ENCODE data around the gene PGS1.
"Not testable (repeated sequence)": the region's sequence is repeated elsewhere in the genome, so short reads cannot be mapped to it uniquely, and the experiment has no call there.

Gene PGS1

GRCh38 chr17:78378225-78379130 is at the start of gene PGS1:
TSS of gene PGS1 (plus strand) at chr17:78378649. CDS start at chr17:78378666, 17 bp downstream.
- DNase-seq: peak; percentile 57 to 93 (median 85)
- intact Hi-C loops (cut with DNase I): no loop called here

GRCh38 chr17:78329263-78330059 is 49.0 kb upstream of the PGS1 start:
- intact Hi-C loops (cut with DNase I): no loop called here
- DNase-seq: peak in 2 of 42 donors; percentile 5 to 51

- intact Hi-C loops (cut with DNase I): no loop called here
- DNase-seq: no peak
Observed at GRCh38 chr17:78330570-78331224, 47.8 kb upstream of the PGS1 start.

GRCh38 chr17:78331355-78331754 is 47.1 kb upstream of the PGS1 start:
- DNase-seq: not testable (repeated sequence)

GRCh38 chr17:78332991-78333390 is 45.5 kb upstream of the PGS1 start:
- no peak for DNase-seq
- intact Hi-C loops (cut with DNase I): no loop called here

More at GRCh38 chr17:78331355-78331754, 47.1 kb upstream of the PGS1 start:
- intact Hi-C loops (cut with DNase I): not testable (repeated sequence)

- no peak for DNase-seq
- intact Hi-C loops (cut with DNase I): no loop called here
Observed at GRCh38 chr17:78335209-78335608, 43.2 kb upstream of the PGS1 start.

- DNase-seq: peak in 8 of 42 donors; percentile 23 to 59 (median 41)
- intact Hi-C loops (cut with DNase I): no loop called here
Observed at GRCh38 chr17:78337244-78338109, 41.0 kb upstream of the PGS1 start.

- no peak for DNase-seq
Observed at GRCh38 chr17:78338486-78339259, 39.8 kb upstream of the PGS1 start.

GRCh38 chr17:78340183-78340955 is 38.1 kb upstream of the PGS1 start:
- peak in 4 of 42 donors; percentile 42 to 66 (median 62) for DNase-seq
- intact Hi-C loops (cut with DNase I): no loop called here

More at GRCh38 chr17:78338486-78339259, 39.8 kb upstream of the PGS1 start:
- intact Hi-C loops (cut with DNase I): no loop called here

- intact Hi-C loops (cut with DNase I): no loop called here
- peak; percentile 25 to 90 (median 78) for DNase-seq
Observed at GRCh38 chr17:78341559-78342448, 36.6 kb upstream of the PGS1 start.

- DNase-seq: peak in 5 of 42 donors; percentile 22 to 59 (median 52)
- intact Hi-C loops (cut with DNase I): no loop called here
Observed at GRCh38 chr17:78342449-78343186, 35.8 kb upstream of the PGS1 start.

GRCh38 chr17:78343187-78343542 is 35.3 kb upstream of the PGS1 start:
- intact Hi-C loops (cut with DNase I): no loop called here
- peak in 25 of 42 donors; percentile 25 to 76 (median 47) for DNase-seq

GRCh38 chr17:78343543-78344201 is 34.8 kb upstream of the PGS1 start:
- DNase-seq: no peak
- intact Hi-C loops (cut with DNase I): no loop called here

- intact Hi-C loops (cut with DNase I): no loop called here
- no peak for DNase-seq
Observed at GRCh38 chr17:78344666-78345065, 33.8 kb upstream of the PGS1 start.

- DNase-seq: no peak
- intact Hi-C loops (cut with DNase I): no loop called here
Observed at GRCh38 chr17:78345172-78345571, 33.3 kb upstream of the PGS1 start.
